ENCODE results near the gene NUMBL.
"Not testable (repeated sequence)": the region's sequence is repeated elsewhere in the genome, so short reads cannot be mapped to it uniquely, and the experiment has no call there.

The NUMBL gene

DNA sequence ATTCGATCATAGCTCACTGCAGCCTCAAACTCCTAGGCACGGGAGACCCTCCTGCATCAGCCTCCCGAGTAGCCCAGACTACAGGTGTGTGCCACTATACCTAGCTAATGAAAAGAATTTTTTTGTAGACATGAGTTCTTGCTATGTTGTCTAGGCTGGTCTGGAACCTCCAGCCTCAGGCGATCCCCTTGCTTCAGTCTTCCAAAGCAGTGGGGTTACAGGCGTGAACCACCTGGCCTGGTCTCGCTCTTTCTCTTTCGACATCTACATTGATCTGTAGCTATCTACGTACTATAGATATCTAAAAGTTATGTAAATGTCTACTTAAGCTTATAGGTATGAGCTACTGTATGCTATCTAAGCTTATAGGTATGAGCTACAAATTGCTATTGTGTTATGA, 32.4 kb downstream of the NUMBL start:
- Histone ChIP-seq H3K18ac (ENCODE audit: low read length) (no peak overlapping the region), H3K36me3 (ENCODE audit: control insufficient read depth in 1 of 2, insufficient read depth in 2 of 2, low read length in 2 of 2) (no peaks in the 10 kb centered on the region), H3K4me1 (ENCODE audit: control insufficient read depth in 1 of 2, insufficient read depth in 2 of 2, low read length in 2 of 2) (peaks cover 0 to 3% of the 10 kb centered on the region in 2 experiments), H3K79me1 (ENCODE audit: low read length) (no peaks in the 10 kb centered on the region), H3K4me3 (ENCODE audit: low read depth, low read length) (no peak overlapping the region), H3K9me3 (ENCODE audit: insufficient read depth, low read depth, low read length) (no peaks in the 10 kb centered on the region), H3K9ac (ENCODE audit: low read length) (no peak overlapping the region), H2BK5ac (ENCODE audit: low read depth, low read length, poor library complexity) (no peak overlapping the region), H3K23ac (ENCODE audit: low read length) (no peak overlapping the region), H4K8ac (ENCODE audit: low read depth, low read length) (no peak overlapping the region), H3K4ac (ENCODE audit: low read depth, low read length) (no peak overlapping the region), H3K4me2 (ENCODE audit: low read length) (no peak overlapping the region), H2BK120ac (ENCODE audit: insufficient read depth, low read length, poor library complexity) (no peak overlapping the region), H2AK5ac (ENCODE audit: low read length) (no peak overlapping the region), H3K27ac (ENCODE audit: low read depth, low read length) (no peak overlapping the region), H3K79me2 (ENCODE audit: control insufficient read depth, insufficient read depth, low read length, poor library complexity) (no peaks in the 10 kb centered on the region), H4K12ac (ENCODE audit: low read depth, low read length) (no peak overlapping the region), H4K91ac (ENCODE audit: low read depth, low read length) (no peak overlapping the region), H2AFZ (ENCODE audit: insufficient read depth, low read length, poor library complexity) (no peak overlapping the region), H3K27me3 (ENCODE audit: insufficient read depth, low read length) (no peaks in the 10 kb centered on the region), H2BK12ac (ENCODE audit: low read length) (no peak overlapping the region), H3K14ac (ENCODE audit: low read length) (no peak overlapping the region)
- no CpG with 5 or more reads among the region's 8 CpGs for WGBS (ENCODE audit: extremely low coverage, insufficient coverage, insufficient read length)
- DNase-seq: peak; percentile 92 to 96

DNA sequence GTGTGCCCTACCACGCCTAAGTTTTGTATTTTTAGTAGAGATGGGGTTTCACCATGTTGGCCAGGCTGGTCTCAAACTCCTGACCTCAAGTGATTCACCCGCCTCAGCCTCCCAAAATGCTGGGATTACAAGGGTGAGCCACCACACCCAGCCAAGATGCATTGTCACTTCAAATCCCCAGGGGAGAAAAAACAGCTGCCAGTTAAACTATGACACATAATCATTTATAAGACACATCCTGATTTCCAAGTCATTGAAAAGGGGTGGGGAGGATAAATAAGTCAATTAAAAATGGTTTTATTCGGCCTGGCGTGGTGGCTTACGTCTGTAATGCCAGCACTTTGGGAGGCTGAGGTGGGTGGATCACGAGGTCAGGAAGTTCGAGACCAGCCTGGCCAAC, 34.8 kb downstream of the NUMBL start:
- WGBS (ENCODE audit: extremely low coverage, insufficient coverage, insufficient read length): no CpG with 5 or more reads among the region's 7 CpGs
- H3K4me2 ChIP-seq (ENCODE audit: low read length); H3K27ac ChIP-seq (ENCODE audit: low read depth, low read length); H2BK5ac ChIP-seq (ENCODE audit: low read depth, low read length, poor library complexity); H3K9ac ChIP-seq (ENCODE audit: low read length); H4K91ac ChIP-seq (ENCODE audit: low read depth, low read length); H3K23ac ChIP-seq (ENCODE audit: low read length); H3K79me1 ChIP-seq (ENCODE audit: low read length); H4K12ac ChIP-seq (ENCODE audit: low read depth, low read length); H3K36me3 ChIP-seq (ENCODE audit: control insufficient read depth in 1 of 2, insufficient read depth in 2 of 2, low read length in 2 of 2); H2BK120ac ChIP-seq (ENCODE audit: insufficient read depth, low read length, poor library complexity); H3K9me3 ChIP-seq (ENCODE audit: insufficient read depth, low read depth, low read length); H2AK5ac ChIP-seq (ENCODE audit: low read length); H3K18ac ChIP-seq (ENCODE audit: low read length); H4K8ac ChIP-seq (ENCODE audit: low read depth, low read length); H3K4me1 ChIP-seq (ENCODE audit: control insufficient read depth in 1 of 2, insufficient read depth in 2 of 2, low read length in 2 of 2); H3K14ac ChIP-seq (ENCODE audit: low read length); H3K27me3 ChIP-seq (ENCODE audit: insufficient read depth, low read length); H3K4me3 ChIP-seq (ENCODE audit: low read depth, low read length); H3K4ac ChIP-seq (ENCODE audit: low read depth, low read length); H3K79me2 ChIP-seq (ENCODE audit: control insufficient read depth, insufficient read depth, low read length, poor library complexity); DNase-seq; H2AFZ ChIP-seq (ENCODE audit: insufficient read depth, low read length, poor library complexity); H2BK12ac ChIP-seq (ENCODE audit: low read length): not testable (repeated sequence)

DNA sequence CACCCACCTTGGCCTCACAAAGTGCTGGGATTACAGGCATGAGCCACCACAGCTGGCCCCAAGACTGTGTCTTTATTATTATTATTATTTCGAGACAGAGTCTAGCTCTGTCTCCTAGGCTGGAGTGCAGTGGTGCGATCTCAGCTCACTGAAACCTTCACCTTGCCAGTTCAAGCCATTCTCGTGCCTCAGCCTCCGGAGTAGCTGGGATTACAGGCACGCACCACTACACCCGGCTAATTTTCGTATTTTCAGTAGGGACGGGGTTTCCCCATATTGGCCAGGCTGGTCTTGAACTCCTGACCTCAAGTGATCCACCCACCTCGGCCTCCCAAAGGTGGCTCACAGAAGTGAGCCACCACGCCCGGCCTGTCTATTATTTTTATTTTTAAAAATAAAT, 38.1 kb downstream of the NUMBL start:
- not testable (repeated sequence) for H4K12ac ChIP-seq (ENCODE audit: low read depth, low read length); H3K18ac ChIP-seq (ENCODE audit: low read length); H3K27me3 ChIP-seq (ENCODE audit: insufficient read depth, low read length); H3K27ac ChIP-seq (ENCODE audit: low read depth, low read length); H3K23ac ChIP-seq (ENCODE audit: low read length); H2BK120ac ChIP-seq (ENCODE audit: insufficient read depth, low read length, poor library complexity); H2BK5ac ChIP-seq (ENCODE audit: low read depth, low read length, poor library complexity); DNase-seq; H3K79me1 ChIP-seq (ENCODE audit: low read length); H3K4me1 ChIP-seq (ENCODE audit: control insufficient read depth in 1 of 2, insufficient read depth in 2 of 2, low read length in 2 of 2); H3K79me2 ChIP-seq (ENCODE audit: control insufficient read depth, insufficient read depth, low read length, poor library complexity); H4K91ac ChIP-seq (ENCODE audit: low read depth, low read length); H3K9ac ChIP-seq (ENCODE audit: low read length); H3K9me3 ChIP-seq (ENCODE audit: insufficient read depth, low read depth, low read length); H3K36me3 ChIP-seq (ENCODE audit: control insufficient read depth in 1 of 2, insufficient read depth in 2 of 2, low read length in 2 of 2); H4K8ac ChIP-seq (ENCODE audit: low read depth, low read length); H3K4me2 ChIP-seq (ENCODE audit: low read length); H2BK12ac ChIP-seq (ENCODE audit: low read length); H3K4me3 ChIP-seq (ENCODE audit: low read depth, low read length); H2AFZ ChIP-seq (ENCODE audit: insufficient read depth, low read length, poor library complexity); H3K4ac ChIP-seq (ENCODE audit: low read depth, low read length); H3K14ac ChIP-seq (ENCODE audit: low read length); H2AK5ac ChIP-seq (ENCODE audit: low read length)
- no CpG with 5 or more reads among the region's 11 CpGs for WGBS (ENCODE audit: extremely low coverage, insufficient coverage, insufficient read length)

DNA sequence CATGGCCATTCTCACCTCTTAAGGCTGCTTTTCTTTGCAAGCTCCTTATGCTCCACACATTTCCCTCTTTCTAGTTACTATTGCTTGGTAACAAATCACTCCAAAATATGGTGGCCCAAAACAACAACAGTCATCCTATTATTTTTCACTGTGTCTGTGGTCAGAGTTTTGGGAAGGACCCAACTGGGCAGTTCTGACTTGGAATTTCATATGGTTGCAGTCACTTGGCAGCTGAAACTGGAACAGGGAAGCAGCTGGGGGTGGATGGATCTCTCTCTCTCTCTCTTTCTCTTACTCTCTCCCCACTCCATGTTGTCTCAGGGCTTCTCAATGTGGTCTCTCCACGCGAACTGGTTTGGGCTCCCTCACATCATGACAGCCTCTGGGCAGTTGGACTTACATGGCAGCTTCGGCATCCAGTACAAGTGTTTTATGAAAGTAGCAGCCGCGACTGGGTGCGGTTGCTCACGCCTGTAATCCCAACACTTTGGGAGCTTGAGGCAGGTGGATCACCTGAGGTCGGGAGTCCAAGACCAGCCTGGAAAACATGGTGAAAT, 39.6 kb downstream of the NUMBL start:
- Histone ChIP-seq H3K9ac (ENCODE audit: low read length) (no peak overlapping the region), H3K18ac (ENCODE audit: low read length) (no peak overlapping the region), H2AK5ac (ENCODE audit: low read length) (no peak overlapping the region), H3K9me3 (ENCODE audit: insufficient read depth, low read depth, low read length) (peaks cover 2% of the 10 kb centered on the region), H2AFZ (ENCODE audit: insufficient read depth, low read length, poor library complexity) (no peak overlapping the region), H3K4me1 (ENCODE audit: control insufficient read depth in 1 of 2, insufficient read depth in 2 of 2, low read length in 2 of 2) (no peaks in the 10 kb centered on the region), H2BK12ac (ENCODE audit: low read length) (no peak overlapping the region), H3K36me3 (ENCODE audit: control insufficient read depth in 1 of 2, insufficient read depth in 2 of 2, low read length in 2 of 2) (no peaks in the 10 kb centered on the region), H3K4me3 (ENCODE audit: low read depth, low read length) (no peak overlapping the region), H4K91ac (ENCODE audit: low read depth, low read length) (no peak overlapping the region), H4K8ac (ENCODE audit: low read depth, low read length) (no peak overlapping the region), H3K4me2 (ENCODE audit: low read length) (no peak overlapping the region), H3K27ac (ENCODE audit: low read depth, low read length) (no peak overlapping the region), H3K79me1 (ENCODE audit: low read length) (no peaks in the 10 kb centered on the region), H2BK120ac (ENCODE audit: insufficient read depth, low read length, poor library complexity) (no peak overlapping the region), H3K23ac (ENCODE audit: low read length) (no peak overlapping the region), H3K4ac (ENCODE audit: low read depth, low read length) (no peak overlapping the region), H3K27me3 (ENCODE audit: insufficient read depth, low read length) (no peaks in the 10 kb centered on the region), H3K14ac (ENCODE audit: low read length) (no peak overlapping the region), H2BK5ac (ENCODE audit: low read depth, low read length, poor library complexity) (no peak overlapping the region), H4K12ac (ENCODE audit: low read depth, low read length) (no peak overlapping the region), H3K79me2 (ENCODE audit: control insufficient read depth, insufficient read depth, low read length, poor library complexity) (no peaks in the 10 kb centered on the region)
- DNase-seq: peak in 1 of 2 donors; percentile 58
- no CpG with 5 or more reads among the region's 8 CpGs for WGBS (ENCODE audit: extremely low coverage, insufficient coverage, insufficient read length)

Measured in trophoblast cell (in vitro differentiated cells and primary cell).